NCI-H2081 (cell line): Measurements from ENCODE around the gene RNF213.
"Not testable (repeated sequence)": the region's sequence is repeated elsewhere in the genome, so short reads cannot be mapped to it uniquely, and the experiment has no call there.

Source experiments
- DNase-seq, 2 experiments: peaks; one replicate each; lab custom pipeline; 2025; lab: John Stamatoyannopoulos, UW

RNF213 gene

GRCh38 chr17:80270836-80271235, 10.2 kb downstream of the RNF213 start:
- peak in 1 of 2 experiments; percentile 22 for DNase-seq

GRCh38 chr17:80272366-80272765, 11.7 kb downstream of the RNF213 start:
- no peak for DNase-seq

- no peak for DNase-seq
Observed at GRCh38 chr17:80274331-80274730, 13.7 kb downstream of the RNF213 start.

GRCh38 chr17:80274871-80275449, 14.3 kb downstream of the RNF213 start:
- DNase-seq = no peak

DNA sequence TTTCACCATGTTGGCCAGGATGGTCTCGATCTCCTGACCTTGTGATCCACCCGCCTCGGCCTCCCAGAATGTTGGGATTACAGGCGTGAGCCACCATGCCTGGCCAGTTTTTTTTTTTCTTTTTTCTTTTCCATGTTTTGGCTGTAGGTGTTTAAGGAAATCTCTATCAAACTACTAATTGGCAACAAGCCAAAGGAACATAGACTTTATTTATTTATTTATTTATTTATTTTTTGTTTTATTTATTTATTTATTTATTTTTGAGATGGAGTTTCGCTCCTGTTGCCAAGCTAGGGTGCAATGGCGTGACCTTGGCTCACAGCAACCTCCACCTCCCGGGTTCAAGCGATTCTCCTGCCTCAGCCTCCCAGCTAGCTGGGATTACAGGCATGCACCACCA, 15.2 kb downstream of the RNF213 start:
- not testable (repeated sequence) for DNase-seq

DNA sequence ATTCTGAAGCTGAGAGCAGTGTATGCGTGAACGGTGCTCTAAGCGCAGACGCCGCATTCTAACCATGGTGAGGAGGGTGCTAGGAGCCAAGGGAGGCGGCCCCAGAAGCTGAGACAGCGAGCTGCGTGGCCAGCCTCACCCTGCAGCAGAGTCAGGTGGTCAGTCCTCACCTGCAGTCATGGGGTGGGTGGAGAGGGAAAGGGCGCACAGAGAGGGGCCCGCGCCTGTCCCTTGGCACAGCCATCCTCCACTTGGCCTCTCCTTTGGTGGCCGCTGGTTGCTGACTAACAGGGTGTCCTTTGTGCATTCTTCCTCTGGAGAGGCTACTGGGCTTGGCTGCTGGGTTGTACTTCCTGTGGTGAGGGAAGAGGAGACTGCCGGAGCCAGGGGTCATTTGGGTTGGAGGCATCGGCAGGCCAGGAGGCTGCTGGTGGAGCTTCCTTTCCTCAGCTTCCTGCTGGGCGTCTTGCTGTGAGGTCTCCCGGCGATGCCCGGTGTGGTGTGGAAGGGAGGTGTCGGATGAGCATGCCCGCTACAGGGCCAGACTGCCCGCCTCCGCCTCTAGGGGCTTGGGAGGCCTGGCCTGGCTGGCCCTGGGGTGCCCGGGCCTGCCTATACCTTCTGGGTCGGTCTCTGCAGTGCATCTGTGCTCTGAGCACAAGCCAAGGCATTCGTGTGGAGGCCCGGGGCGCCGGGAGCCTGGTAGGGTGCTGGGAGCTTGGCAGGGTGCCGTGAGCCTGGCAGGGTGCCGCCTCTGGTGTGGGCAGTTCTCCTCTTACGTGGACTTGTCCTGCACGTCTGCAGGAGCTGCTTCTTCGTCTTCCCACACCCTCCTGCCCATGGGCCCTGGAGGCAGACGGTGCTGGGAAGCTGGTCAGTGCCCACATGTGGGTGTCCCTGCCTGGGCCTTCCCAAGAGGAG, 17.4 kb downstream of the RNF213 start:
- no peak for DNase-seq

GRCh38 chr17:80279895-80280294, 19.2 kb downstream of the RNF213 start:
- no peak for DNase-seq

DNA sequence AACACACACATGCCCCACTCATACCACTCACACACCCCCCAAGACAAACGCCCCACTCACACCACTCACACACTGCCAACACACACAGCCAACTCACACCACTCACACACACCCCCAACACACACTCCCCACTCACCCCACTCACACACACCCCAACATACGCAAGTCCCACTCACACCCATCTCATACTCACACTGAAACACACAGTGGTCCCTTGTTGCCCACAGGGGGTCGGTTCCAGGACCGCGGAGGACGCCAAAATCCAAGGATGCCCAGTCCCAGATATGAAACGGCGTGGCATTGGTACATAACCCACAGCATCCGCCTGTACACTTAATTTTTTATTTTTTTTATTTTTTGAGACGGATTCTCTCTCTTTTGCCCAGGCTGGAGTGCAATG, 20.9 kb downstream of the RNF213 start:
- DNase-seq = no peak

DNA sequence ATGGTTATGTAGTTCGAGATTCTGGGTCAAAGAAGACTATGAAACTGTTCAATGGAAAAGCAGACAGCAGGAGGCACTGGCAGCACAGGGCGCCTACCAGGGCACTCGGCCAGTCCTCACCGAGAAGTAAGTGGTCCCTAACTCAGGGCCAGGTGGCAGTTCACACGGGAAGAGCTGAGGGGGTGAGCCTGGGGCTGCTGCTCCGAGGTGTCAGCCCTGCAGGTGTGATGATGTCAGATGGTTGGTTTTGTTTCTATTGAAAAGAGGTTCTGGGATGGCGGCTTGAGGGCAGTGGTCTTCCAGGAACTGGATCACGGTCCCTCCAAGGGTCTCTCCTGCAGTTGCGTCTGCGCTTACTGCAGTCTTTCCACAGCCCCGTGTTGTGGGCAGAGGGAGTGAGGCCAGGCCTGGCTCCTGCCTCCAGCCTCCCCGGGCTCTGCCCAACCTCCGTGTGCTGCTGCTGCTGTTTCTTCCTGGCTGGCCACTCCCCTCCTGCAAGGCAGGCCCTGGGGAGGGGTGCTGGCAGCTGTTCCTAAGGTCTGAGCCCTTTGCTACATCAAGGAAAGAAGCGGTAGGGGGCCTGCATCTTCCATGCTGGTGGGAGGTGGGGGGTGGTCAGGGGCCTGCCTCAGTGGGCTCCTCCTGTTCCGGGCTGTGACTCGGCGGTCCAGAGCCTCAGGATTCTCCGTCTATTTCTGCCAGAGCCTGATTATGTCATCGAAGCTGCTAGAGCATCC, 22.6 kb downstream of the RNF213 start:
- no peak for DNase-seq

DNA sequence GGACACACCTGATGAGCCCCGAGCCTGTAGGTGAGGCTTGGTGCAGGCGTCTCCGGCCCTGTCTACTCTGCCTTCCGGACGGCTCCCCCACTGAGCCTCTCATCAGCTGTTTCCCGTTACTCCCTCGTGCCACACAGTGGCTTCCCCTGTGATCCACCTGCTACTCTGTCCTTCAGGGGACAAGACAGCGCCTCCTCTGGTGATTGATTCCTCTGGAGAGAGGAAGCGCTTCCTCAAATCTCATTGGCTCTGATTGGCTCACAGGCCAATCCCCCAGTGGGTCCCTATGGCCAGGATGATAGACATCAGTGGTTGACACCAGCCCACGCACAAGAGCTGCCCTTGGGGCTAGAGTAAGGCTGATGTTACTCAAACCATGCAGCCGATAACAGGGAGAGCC, 24.0 kb downstream of the RNF213 start:
- no peak for DNase-seq

DNA sequence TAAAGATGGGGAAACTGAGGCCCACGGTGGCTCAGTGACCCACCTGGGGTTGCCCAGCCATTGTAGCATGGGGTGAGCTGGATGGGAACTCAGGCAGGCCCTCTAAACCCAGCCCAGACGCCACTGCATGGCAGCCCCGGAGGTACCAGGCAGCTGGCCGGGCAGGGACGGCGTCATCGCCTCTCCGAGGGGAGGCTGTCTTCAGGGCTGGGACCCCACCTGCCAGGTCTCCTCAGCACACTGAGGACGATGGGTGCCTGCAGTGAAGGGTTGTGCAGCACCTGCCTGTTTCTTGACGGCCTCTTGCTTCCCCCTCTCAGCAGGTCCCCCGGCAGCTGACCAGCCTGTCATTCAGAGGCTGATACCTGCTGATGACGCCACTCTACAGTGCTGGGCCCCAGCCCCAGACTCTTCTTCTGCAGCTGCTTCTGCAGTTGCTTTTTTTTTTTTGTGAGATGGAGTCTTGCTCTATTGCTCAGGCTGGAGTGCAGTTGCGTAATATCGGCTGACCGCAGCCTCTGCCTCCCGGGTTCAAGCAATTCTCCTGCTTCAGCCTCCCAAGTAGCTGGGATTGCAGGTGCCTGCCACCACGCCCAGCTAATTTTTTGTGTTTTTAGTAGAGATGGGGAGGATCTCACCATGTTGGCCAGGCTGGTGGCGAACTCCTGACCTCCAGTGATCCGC, 24.7 kb downstream of the RNF213 start:
- no peak for DNase-seq

DNA sequence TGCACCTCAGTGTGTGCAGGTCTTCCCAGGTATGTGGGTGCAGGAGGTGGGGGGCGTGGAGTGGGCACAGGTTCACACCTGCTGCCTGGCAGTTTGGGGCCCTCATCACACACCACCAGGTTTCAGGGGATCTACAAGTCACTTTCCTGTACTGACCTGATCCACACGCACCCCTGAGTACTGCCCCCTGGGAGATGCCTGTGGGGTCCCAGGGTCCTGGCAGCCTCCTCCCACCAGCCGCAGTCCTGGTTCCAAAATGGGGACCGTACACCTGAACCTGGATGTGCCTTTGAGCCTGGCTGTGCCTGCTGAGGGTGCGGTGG, 25.9 kb downstream of the RNF213 start:
- no peak for DNase-seq

DNA sequence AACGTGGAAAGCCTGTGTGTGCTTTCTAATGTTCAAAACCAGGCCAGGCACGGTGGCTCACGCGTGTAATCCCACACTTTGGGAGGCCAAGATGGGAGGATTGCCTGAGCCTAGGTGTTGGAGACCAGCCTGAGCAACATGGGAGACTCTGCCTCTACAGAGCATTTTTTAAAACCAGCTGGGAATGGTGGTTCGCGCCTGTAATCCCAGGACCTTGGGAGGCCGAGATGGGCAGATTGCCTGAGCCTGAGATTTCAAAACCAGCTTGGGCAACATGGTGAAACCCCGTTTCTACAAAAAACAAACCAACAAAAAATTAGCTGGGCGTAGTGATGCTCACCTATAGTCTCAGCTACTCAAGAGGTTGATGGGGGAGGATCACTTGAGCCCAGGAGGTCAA, 26.4 kb downstream of the RNF213 start:
- DNase-seq = no peak

DNA sequence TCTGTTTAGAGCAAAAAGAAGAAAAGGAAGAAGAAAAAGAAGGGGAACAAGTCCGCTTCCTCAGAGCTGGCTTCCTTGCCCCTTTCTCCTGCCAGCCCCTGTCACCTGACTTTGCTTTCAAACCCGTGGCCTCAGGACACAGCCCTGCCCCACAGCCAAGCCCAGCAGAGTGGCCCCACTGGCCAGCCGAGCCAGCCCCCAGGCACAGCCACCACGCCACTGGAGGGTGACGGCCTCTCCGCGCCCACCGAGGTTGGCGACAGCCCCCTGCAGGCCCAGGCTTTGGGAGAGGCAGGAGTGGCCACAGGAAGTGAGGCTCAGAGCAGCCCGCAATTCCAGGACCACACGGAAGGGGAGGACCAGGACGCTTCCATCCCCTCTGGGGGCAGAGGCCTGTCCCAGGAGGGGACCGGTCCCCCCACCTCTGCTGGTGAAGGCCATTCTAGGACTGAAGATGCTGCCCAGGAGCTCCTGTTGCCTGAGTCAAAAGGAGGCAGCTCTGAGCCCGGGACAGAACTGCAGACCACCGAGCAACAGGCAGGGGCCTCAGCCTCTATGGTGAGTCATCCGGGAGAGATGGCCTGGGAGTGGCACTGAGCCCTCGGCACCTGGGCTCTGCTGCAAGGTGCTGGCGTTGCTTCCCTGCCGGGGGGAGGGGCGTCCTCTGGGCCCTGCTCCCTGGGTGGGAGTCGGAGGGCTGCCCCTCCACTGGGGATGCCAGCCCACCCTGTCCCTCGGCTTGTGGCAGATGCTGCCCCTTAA, 27.3 kb downstream of the RNF213 start:
- DNase-seq = no peak

DNA sequence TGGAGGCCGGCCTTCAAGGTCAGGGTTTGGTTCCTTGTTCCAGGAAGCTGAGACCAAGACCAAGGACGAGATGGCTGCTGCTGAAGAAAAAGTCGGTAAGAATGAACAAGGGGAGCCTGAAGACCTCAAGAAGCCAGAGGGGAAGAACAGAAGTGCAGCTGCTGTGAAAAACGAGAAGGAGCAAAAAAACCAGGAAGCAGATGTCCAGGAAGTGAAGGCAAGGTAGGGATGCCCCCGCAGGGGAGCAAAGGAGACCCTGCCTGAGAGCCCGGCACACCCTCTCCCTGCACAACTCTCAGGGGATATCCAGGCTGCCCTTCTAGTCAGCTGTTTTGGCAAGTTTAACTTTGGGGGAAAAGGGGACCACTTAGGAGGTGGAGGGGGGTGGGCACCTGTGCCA, 29.0 kb downstream of the RNF213 start:
- no peak for DNase-seq

GRCh38 chr17:80290156-80290555, 29.5 kb downstream of the RNF213 start:
- DNase-seq = no peak

DNA sequence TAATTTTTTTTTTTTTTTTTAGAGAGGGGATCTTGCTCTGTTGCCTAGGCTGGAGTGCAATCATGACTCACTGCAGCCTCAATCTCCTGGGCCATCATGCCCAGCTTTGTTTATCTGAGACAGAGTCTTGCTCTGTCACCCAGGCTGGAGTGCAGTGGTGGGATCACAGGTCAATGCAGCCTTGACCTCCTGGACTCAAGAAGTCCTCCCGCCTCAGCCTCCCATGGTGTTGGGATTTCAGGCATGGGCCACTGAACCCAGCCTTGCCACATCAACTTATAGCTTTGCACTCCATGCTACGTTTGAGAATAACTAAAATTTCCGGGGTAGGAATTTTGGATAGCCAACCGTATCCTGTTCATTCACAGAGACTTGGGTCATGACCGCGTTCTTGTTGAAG, 30.6 kb downstream of the RNF213 start:
- no peak for DNase-seq

DNA sequence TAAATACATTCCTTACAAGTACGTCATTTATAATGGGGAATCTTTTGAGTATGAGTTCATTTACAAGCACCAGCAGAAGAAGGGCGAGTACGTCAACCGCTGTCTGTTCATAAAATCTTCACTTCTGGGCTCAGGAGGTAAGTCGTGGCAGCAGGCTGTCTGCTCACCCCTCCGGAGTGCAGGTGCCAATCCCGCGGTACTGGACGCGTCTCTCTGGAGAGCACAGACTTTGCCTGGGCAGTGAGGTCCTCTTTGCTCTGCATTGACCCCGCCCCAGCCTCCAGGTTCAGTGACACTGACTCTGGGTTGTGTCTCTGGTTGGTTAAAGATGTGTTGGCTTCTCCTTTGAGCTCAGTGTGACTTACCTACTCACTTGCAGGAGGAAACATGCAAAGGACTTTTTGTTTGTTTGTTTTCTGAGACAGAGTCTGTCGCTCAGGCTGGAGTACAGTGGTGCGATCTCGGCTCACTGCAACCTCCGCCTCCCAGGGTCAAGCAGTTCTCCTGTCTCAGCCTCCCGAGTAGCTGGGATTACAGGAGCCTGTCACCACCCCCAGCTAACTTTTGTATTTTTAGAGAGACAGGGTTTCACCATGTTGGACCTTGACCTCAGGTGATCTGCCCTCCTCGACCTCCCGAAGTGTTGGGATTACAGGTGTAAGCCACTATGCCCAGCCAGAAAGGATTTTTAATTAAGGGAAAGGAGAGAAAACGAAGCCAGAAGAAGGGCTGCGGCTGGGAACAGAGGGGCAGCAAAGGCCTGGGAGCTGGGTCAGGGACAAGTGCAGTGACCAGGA, 31.2 kb downstream of the RNF213 start:
- DNase-seq = no peak

DNA sequence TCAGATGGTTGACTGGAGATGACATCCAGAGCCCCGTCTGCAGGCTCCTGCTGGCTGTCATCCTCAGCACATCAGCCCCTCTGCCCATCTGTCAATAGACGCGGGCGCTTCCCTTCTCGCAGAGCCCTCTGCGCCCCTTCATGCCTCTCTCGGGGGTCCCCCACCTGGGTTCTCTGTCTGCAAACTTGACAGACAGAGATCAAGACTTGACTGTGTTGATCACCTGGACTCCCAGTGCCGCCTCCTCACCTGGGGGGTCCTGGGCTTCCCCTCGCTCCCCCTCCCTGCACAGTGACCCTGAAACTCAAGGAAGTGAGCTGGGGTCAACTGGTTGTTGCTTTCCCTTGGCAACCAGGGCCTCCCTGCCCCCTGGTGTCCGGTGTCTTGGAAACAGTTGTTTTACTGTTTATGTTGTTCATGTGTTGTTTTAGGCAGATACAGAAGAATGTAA, 31.9 kb downstream of the RNF213 start:
- DNase-seq = no peak

DNA sequence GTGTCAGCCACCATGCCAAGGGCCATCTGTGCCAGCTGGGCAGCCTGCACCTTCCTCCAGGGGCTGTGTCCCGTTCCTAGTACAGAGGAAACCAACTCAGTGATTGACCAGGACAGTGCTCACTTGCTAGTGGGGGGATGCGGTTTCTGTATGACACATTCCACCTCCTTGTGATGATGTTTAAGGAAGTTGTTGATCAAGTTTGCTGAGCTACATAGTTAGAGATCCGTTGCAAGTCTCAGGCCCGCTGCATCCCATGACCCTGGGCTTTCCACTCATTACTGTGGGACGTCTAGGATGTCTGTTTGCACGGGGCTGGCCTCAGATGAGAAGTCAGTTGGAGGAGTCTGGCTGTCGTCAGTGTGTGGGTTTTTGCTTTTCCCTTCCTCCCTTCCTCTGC, 33.6 kb downstream of the RNF213 start:
- no peak for DNase-seq

GRCh38 chr17:80294653-80295052, 34.0 kb downstream of the RNF213 start:
- DNase-seq = no peak
